Measurements from ENCODE around the gene DROSHA. TPM values are rescaled to one million over a fixed set of nuclear protein-coding genes. Genes with fewer than 3 reads are reported as not detected.
A peak's percentile ranks its signal among the peaks of the same experiment; 100 is the strongest.

DROSHA gene
- total and polyA plus RNA-seq, 2 of the 4 experiments (the other 2 are of a cell fraction) = 36.4 to 36.5 TPM

GRCh38 chr5:31492869-31493268 is 39.0 kb downstream of the DROSHA start:
- dilution Hi-C loops (cut with HindIII; ENCODE audit: low sequenced_read_pairs, unreplicated experiment) (no loop called here), intact Hi-C loops (cut with micrococcal nuclease) (no loop called here), in situ Hi-C loops (cut with MboI; ENCODE audit: low sequenced_read_pairs) (loop anchor here (25.0 kb wide), 3 partner anchors 706 to 1456 kb away; no protein-coding TSS in a partner anchor)
- H3K36me3 ChIP-seq (ENCODE audit: control insufficient read depth, insufficient read depth, low read length) = peaks cover 36% of the 10 kb centered on the region
- no peak overlapping the region for H3K27ac ChIP-seq (ENCODE audit: insufficient read depth, low read length)
- no peak overlapping the region for H3K4ac ChIP-seq (ENCODE audit: low read depth, low read length)
- no peak overlapping the region for H3K9ac ChIP-seq (ENCODE audit: low read depth, low read length)
- no peak overlapping the region for H2AK9ac ChIP-seq (replicated peaks; ENCODE audit: low read depth, low read length, poor library complexity)
- H3K14ac ChIP-seq (replicated peaks; ENCODE audit: low read depth, low read length) = no peak overlapping the region
- no peak overlapping the region for H2BK20ac ChIP-seq (ENCODE audit: low read depth, low read length)
- ATAC-seq (ENCODE audit: low read depth) = peak; percentile 70
- peak; percentile 67 for TF ChIP-seq BHLHE40 (IDR thresholded peaks at IDR 0.05; ENCODE audit: low read depth, low read length)
- peak; percentile 47; the same call in 1 of the 2 replicates for TF ChIP-seq FOS (IDR thresholded peaks at IDR 0.05; ENCODE audit: low read depth, low read length)
- peak; percentile 14; the same call in 1 of the 2 replicates for TF ChIP-seq USF2 (IDR thresholded peaks at IDR 0.05; ENCODE audit: low read depth, low read length)
- TF ChIP-seq CEBPB (IDR thresholded peaks at IDR 0.05; ENCODE audit: low read depth, low read length) = peak; percentile 78
- TF ChIP-seq MXI1 (IDR thresholded peaks at IDR 0.05; ENCODE audit: borderline replicate concordance, low read depth, low read length) = no peak
- no TSS peak for BruUV-seq (replicated peaks)
- H2AFZ ChIP-seq (replicated peaks; ENCODE audit: low read length, poor library complexity) = no peak overlapping the region
- H4K5ac ChIP-seq (ENCODE audit: low read depth, low read length) = no peak overlapping the region
- no peak overlapping the region for H2BK15ac ChIP-seq (ENCODE audit: low read depth, low read length)
- ChIA-PET CTCF (no interaction called here), POLR2A (ENCODE audit: unreplicated experiment) (no interaction called here)
- no peak overlapping the region for H2AK5ac ChIP-seq (ENCODE audit: low read depth, low read length)
- no peak overlapping the region for H3K56ac ChIP-seq (ENCODE audit: extremely low read depth, insufficient read depth, low read length)
- peaks cover 3% of the 10 kb centered on the region for H3K4me1 ChIP-seq (ENCODE audit: control insufficient read depth, insufficient read depth, low read length)
- H3K79me1 ChIP-seq (ENCODE audit: low read depth in 1 of 2, low read length in 2 of 2) = peaks cover 0 to 3% of the 10 kb centered on the region in 2 experiments; a peak in 1 of 4 replicates
- H3K23ac ChIP-seq (ENCODE audit: low read depth, low read length) = no peak overlapping the region
- no peak overlapping the region for H4K91ac ChIP-seq (ENCODE audit: insufficient read depth, low read depth, low read length)
- no peak overlapping the region for H3K4me3 ChIP-seq (ENCODE audit: insufficient read depth, low read depth, low read length)
- no peaks in the 10 kb centered on the region for H3K9me3 ChIP-seq (ENCODE audit: control insufficient read depth, insufficient read depth, low read length)
- no peak overlapping the region for H4K8ac ChIP-seq (ENCODE audit: low read depth in 2 of 2, low read length in 2 of 2)
- H2BK120ac ChIP-seq (ENCODE audit: low read depth, low read length) = no peak overlapping the region
- no peak overlapping the region for H2BK5ac ChIP-seq (ENCODE audit: low read depth, low read length, poor library complexity, severe bottlenecking)
- H3K4me2 ChIP-seq (ENCODE audit: low read depth, low read length) = no peak overlapping the region
- H3K9me1 ChIP-seq (ENCODE audit: insufficient read depth, low read length) = peaks cover 3% of the 10 kb centered on the region; the same call in 1 of the 2 replicates
- no peak overlapping the region for H3K18ac ChIP-seq (ENCODE audit: low read depth, low read length)
- no peaks in the 10 kb centered on the region; the same call in 1 of the 2 replicates for H4K20me1 ChIP-seq (ENCODE audit: insufficient read depth, low read length)
- WGBS, 2 experiments (ENCODE audit: extremely low coverage in 2 of 2, insufficient read length in 1 of 2) = 30% methylated on average over 2 of the region's 4 CpGs; no CpG with 5 or more reads in 1 of the 2 experiments
- no peaks in the 10 kb centered on the region for H3K27me3 ChIP-seq (ENCODE audit: control insufficient read depth, insufficient read depth, low read length)
- peak; percentile 53 for DNase-seq
